Smooth muscle cell of trachea (primary cell): Measurements from ENCODE around the gene GPR34. TPM values are rescaled to one million over a fixed set of nuclear protein-coding genes. Genes with fewer than 3 reads are reported as not detected.

Experiments
- total RNA-seq: library from RNA; depleted of rRNA; stranded (reverse); fragments of >200 nt; gene quantifications from 2 replicates; pipeline ENCODE4 v1.2.1, GENCODE V29; 2014

Gene GPR34, protein sequence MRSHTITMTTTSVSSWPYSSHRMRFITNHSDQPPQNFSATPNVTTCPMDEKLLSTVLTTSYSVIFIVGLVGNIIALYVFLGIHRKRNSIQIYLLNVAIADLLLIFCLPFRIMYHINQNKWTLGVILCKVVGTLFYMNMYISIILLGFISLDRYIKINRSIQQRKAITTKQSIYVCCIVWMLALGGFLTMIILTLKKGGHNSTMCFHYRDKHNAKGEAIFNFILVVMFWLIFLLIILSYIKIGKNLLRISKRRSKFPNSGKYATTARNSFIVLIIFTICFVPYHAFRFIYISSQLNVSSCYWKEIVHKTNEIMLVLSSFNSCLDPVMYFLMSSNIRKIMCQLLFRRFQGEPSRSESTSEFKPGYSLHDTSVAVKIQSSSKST
- not detected in 2 replicates for total RNA-seq

DNA sequence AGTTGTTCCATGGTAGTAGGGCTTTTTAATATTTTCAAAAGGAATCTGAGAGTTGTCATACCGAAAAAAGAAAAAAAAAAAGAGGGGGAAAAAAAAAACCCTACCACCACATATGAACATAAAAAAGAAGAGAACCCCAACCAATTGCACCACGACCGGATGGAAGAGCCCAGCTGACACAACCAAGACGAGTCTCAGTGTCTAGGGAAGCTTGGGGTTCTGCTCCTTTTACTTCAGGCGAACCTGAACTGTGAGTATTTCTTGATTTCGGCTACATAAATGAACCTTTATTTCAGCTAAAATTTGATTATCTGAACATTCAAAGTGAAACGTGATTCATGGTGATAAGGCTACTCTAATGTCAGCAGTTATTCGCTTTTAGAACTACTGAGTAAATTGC lies at the start of gene GPR34:
Gene GPR34 (plus strand): TSS at position 139 of the 400 bp plus-strand sequence. CDS start 6,661 bp downstream, outside the sequence.

DNA sequence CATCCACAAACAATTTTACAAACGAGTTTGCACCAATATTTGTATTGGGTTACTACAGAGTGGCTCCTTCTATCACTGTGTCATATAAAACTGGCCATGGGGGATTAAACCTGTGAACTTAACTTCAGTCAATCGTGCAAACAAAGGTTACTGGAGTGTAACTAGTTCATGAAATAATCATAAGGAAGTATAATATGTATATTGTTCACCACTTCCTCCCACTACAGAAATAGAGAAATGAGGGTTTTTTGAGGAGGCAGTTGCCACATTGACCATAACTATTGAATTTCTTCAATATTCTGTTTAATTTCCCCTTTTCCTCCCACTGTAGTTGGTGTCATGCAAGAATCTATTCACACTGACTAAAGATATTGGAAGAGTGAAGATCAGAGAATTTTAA lies 35.1 kb downstream of the GPR34 start, which contains the start of gene GPR82:
Gene GPR82 (plus strand): TSS at position 356 of the 400 bp plus-strand sequence. CDS start 2,846 bp downstream, outside the sequence.

Other genes with a start within 250 kb of the GPR34 start
- gene NYX, start 241.6 kb upstream of the GPR34 start, total RNA-seq, result not detected in 2 replicates
- under 0.01 TPM in 1 of 2 replicates, not detected in the other for gene GPR82, start 35.2 kb downstream of the GPR34 start, total RNA-seq
- 37.5 and 55.9 TPM in 2 replicates for gene CASK, start 234.6 kb downstream of the GPR34 start, total RNA-seq